ENCODE measurements around the gene MSANTD1.

Gene MSANTD1

DNA sequence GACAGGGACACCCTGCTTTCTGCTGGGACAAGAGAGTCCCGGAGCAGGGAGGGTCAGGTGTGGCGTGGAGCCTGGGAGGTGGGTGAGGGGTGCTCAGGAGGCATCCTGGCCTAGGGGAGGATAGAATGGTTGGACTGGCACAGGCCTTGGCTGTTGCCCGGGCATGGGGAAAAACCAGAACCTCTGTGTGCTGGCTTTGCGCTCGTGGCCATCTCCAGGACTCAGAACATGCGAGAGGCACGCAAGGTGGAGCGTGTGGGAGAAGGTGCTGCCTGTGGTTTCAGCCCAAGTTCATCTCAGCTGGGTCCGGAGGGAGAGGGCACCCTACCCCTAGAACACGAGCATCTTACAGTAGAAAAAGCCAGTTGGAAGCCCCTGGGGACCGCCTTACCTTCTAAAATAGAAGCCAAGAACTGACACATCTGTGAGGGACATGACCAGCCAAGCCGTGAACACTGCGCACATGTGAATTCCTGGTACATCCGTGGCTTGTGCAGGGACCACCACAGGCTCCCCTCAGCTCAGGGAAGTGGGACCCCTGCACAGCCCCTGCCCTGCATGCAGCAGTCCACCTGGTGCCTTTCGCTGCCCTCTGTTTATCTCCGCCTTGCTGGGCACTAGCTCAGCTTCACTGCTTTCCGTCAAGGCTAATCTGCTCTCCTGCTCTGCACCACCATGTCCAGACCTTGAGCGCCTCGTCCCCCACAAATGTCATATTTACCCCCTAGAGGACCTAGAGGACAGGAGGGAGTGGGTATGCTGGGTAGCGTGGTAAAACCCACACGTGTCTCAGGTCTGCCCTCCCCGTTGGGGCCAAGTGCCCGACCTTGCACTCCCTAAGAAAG, 13.5 kb downstream of the MSANTD1 start:
- H3K4me3 ChIP-seq (ENCODE audit: severe bottlenecking): no peak overlapping the region
- ATAC-seq (ENCODE audit: low read depth) (no peak), DNase-seq (ENCODE audit: low spot score) (no peak)
- H3K9me3 ChIP-seq (ENCODE audit: severe bottlenecking): no peaks in the 10 kb centered on the region
- H3K36me3 ChIP-seq (ENCODE audit: low read depth): no peaks in the 10 kb centered on the region
- no peaks in the 10 kb centered on the region for H3K27me3 ChIP-seq (ENCODE audit: insufficient read depth, poor library complexity, severe bottlenecking)
- no peak overlapping the region for H3K27ac ChIP-seq (ENCODE audit: poor library complexity, severe bottlenecking)
- TF ChIP-seq CTCF (IDR thresholded peaks at IDR 0.05; ENCODE audit: poor library complexity, severe bottlenecking): no peak
- no peaks in the 10 kb centered on the region for H3K4me1 ChIP-seq (ENCODE audit: insufficient read depth, poor library complexity, severe bottlenecking)

- no peaks in the 10 kb centered on the region for H3K27me3 ChIP-seq (ENCODE audit: insufficient read depth, poor library complexity, severe bottlenecking)
- no peaks in the 10 kb centered on the region for H3K4me1 ChIP-seq (ENCODE audit: insufficient read depth, poor library complexity, severe bottlenecking)
- ATAC-seq (ENCODE audit: low read depth): no peak
- no peaks in the 10 kb centered on the region for H3K36me3 ChIP-seq (ENCODE audit: low read depth)
- H3K27ac ChIP-seq (ENCODE audit: poor library complexity, severe bottlenecking): no peak overlapping the region
- no peak for DNase-seq (ENCODE audit: low spot score)
- no peaks in the 10 kb centered on the region for H3K9me3 ChIP-seq (ENCODE audit: severe bottlenecking)
- no peak for TF ChIP-seq CTCF (IDR thresholded peaks at IDR 0.05; ENCODE audit: poor library complexity, severe bottlenecking)
- no peak overlapping the region for H3K4me3 ChIP-seq (ENCODE audit: severe bottlenecking)
Observed at GRCh38 chr4:3263053-3263875, 14.3 kb downstream of the MSANTD1 start.

GRCh38 chr4:3263876-3264193, 14.9 kb downstream of the MSANTD1 start:
- Histone ChIP-seq H3K27me3 (ENCODE audit: insufficient read depth, poor library complexity, severe bottlenecking) (no peaks in the 10 kb centered on the region), H3K27ac (ENCODE audit: poor library complexity, severe bottlenecking) (no peak overlapping the region), H3K9me3 (ENCODE audit: severe bottlenecking) (no peaks in the 10 kb centered on the region), H3K4me3 (ENCODE audit: severe bottlenecking) (no peak overlapping the region), H3K36me3 (ENCODE audit: low read depth) (no peaks in the 10 kb centered on the region), H3K4me1 (ENCODE audit: insufficient read depth, poor library complexity, severe bottlenecking) (no peaks in the 10 kb centered on the region)
- no peak for DNase-seq (ENCODE audit: low spot score)
- no peak for ATAC-seq (ENCODE audit: low read depth)
- TF ChIP-seq CTCF (IDR thresholded peaks at IDR 0.05; ENCODE audit: poor library complexity, severe bottlenecking): no peak

GRCh38 chr4:3266076-3266475, 17.1 kb downstream of the MSANTD1 start:
- no peak for ATAC-seq (ENCODE audit: low read depth)
- TF ChIP-seq CTCF (IDR thresholded peaks at IDR 0.05; ENCODE audit: poor library complexity, severe bottlenecking): no peak
- H3K27ac ChIP-seq (ENCODE audit: poor library complexity, severe bottlenecking): no peak overlapping the region
- H3K36me3 ChIP-seq (ENCODE audit: low read depth): no peaks in the 10 kb centered on the region
- H3K27me3 ChIP-seq (ENCODE audit: insufficient read depth, poor library complexity, severe bottlenecking): no peaks in the 10 kb centered on the region
- H3K4me1 ChIP-seq (ENCODE audit: insufficient read depth, poor library complexity, severe bottlenecking): no peaks in the 10 kb centered on the region
- no peaks in the 10 kb centered on the region for H3K9me3 ChIP-seq (ENCODE audit: severe bottlenecking)
- H3K4me3 ChIP-seq (ENCODE audit: severe bottlenecking): no peak overlapping the region
- no peak for DNase-seq (ENCODE audit: low spot score)

Data from RWPE2 (cell line).